Spleen (tissue), 7 donors: ENCODE data around the gene MOB2.

Experiments
- CTCF ChIP-seq, 11 experiments: fragments of 200-600 bp in 7 of 11; fragments of 450-650 bp in 4 of 11; sonication (generic) in 4 of 11; IDR thresholded peaks in 8 of 11; conservative IDR thresholded peaks in 3 of 11; 1 replicate in 7 of 11; 2 replicates in 4 of 11; pipeline versions ENCODE4 v1.4.0 to v1.8.0; 2016 to 2021; ENCODE audit warnings: antibody characterized with exemption in 11 of 11, inconsistent platforms in 4 of 11, mild to moderate bottlenecking in 1 of 11
- POLR2A ChIP-seq, 3 donors: fragments of 450-650 bp; IDR thresholded peaks; one replicate each; pipeline ENCODE4 v1.5.1; 2017; ENCODE audit warnings: antibody characterized with exemption in 3 of 3, mild to moderate bottlenecking in 1 of 3
- donor health status: DM: no; HTN: no; CAD: no; lungs with moderate emphysema.
- donor health status: DM: no; HTN: no; CAD: no.
- donor health status: DM: no; HTN: no; CAD: no.

GRCh38 chr11:1419811-1420210, 66.8 kb downstream of the MOB2 start:
- no peak for TF ChIP-seq POLR2A (IDR thresholded peaks at IDR 0.05)
- no peak for TF ChIP-seq CTCF (IDR thresholded peaks at IDR 0.05 in 8 of 11, conservative IDR thresholded peaks at IDR 0.05 in 3 of 11)
